NCI-H1417 (cell line): ENCODE measurements around the gene NAA20.

Experiments
- DNase-seq, 3 experiments: peaks; one replicate each; lab custom pipeline; 2025; lab: John Stamatoyannopoulos, UW

The NAA20 gene

GRCh38 chr20:20017001-20017843, at the start of gene NAA20:
Gene NAA20, plus strand, starts transcription at chr20:20017362. Its CDS starts 35 bp downstream, at chr20:20017397.
- DNase-seq: peak; percentile 80 to 96 (median 93)

- DNase-seq: peak in 1 of 3 experiments; percentile 52
Measured at GRCh38 chr20:19967445-19967844, 49.7 kb upstream of the NAA20 start.

GRCh38 chr20:19968028-19968427, 49.1 kb upstream of the NAA20 start:
- no peak for DNase-seq

- DNase-seq: peak in 2 of 3 experiments; percentile 91 to 96
Measured at GRCh38 chr20:19968466-19969073, 48.6 kb upstream of the NAA20 start.

GRCh38 chr20:19969106-19969505, 48.1 kb upstream of the NAA20 start:
- no peak for DNase-seq

GRCh38 chr20:19969507-19970255, 47.5 kb upstream of the NAA20 start:
- no peak for DNase-seq

- DNase-seq: no peak
Measured at GRCh38 chr20:19970256-19970765, 46.9 kb upstream of the NAA20 start.

- no peak for DNase-seq
Measured at GRCh38 chr20:19971116-19971515, 46.0 kb upstream of the NAA20 start.

- no peak for DNase-seq
Measured at GRCh38 chr20:19973961-19974629, 43.1 kb upstream of the NAA20 start.

GRCh38 chr20:19974630-19975435, 42.3 kb upstream of the NAA20 start:
- peak in 2 of 3 experiments; percentile 35 to 39 for DNase-seq

- no peak for DNase-seq
Measured at GRCh38 chr20:19975436-19975799, 41.7 kb upstream of the NAA20 start.

- no peak for DNase-seq
Measured at GRCh38 chr20:19975901-19976300, 41.3 kb upstream of the NAA20 start.

- DNase-seq: no peak
Measured at GRCh38 chr20:19976595-19977372, 40.4 kb upstream of the NAA20 start.

- DNase-seq: no peak
Measured at GRCh38 chr20:19977373-19977770, 39.8 kb upstream of the NAA20 start.

GRCh38 chr20:19978511-19979210, 38.5 kb upstream of the NAA20 start:
- no peak for DNase-seq

GRCh38 chr20:19981031-19981451, 36.1 kb upstream of the NAA20 start:
- DNase-seq: no peak

- DNase-seq: no peak
Measured at GRCh38 chr20:19986419-19986818, 30.7 kb upstream of the NAA20 start.

- no peak for DNase-seq
Measured at GRCh38 chr20:19987046-19987445, 30.1 kb upstream of the NAA20 start.

- DNase-seq: no peak
Measured at GRCh38 chr20:19990850-19991249, 26.3 kb upstream of the NAA20 start.

GRCh38 chr20:19991308-19991707, 25.9 kb upstream of the NAA20 start:
- DNase-seq: peak in 1 of 3 experiments; percentile 19
